Effector CD8-positive, alpha-beta T cell (primary cell): ENCODE results near the gene EGF.

ENCODE experiments used
- DNase-seq: peaks from one replicate; lab custom pipeline; 2025; lab: John Stamatoyannopoulos, UW

Gene EGF

GRCh38 chr4:109962401-109962800 is 49.7 kb downstream of the EGF start:
- DNase-seq, result no peak

- no peak for DNase-seq
These were observed 54.3 kb downstream of the EGF start for GRCh38 chr4:109966891-109967481.

- no peak for DNase-seq
These were observed 55.3 kb downstream of the EGF start for GRCh38 chr4:109967798-109968520.

- DNase-seq, result no peak
These were observed 56.4 kb downstream of the EGF start for GRCh38 chr4:109969087-109969486.

GRCh38 chr4:109969919-109970318 is 57.2 kb downstream of the EGF start:
- DNase-seq, result no peak

- DNase-seq, result no peak
These were observed 60.3 kb downstream of the EGF start for GRCh38 chr4:109972786-109973528.

- no peak for DNase-seq
These were observed 60.8 kb downstream of the EGF start for GRCh38 chr4:109973529-109973905.

GRCh38 chr4:109976189-109976588 is 63.5 kb downstream of the EGF start:
- no peak for DNase-seq

GRCh38 chr4:109977854-109978501 is 65.3 kb downstream of the EGF start:
- no peak for DNase-seq

- DNase-seq, result no peak
These were observed 66.2 kb downstream of the EGF start for GRCh38 chr4:109978704-109979454.

- DNase-seq, result no peak
These were observed 67.4 kb downstream of the EGF start for GRCh38 chr4:109979920-109980717.

GRCh38 chr4:109981936-109982335 is 69.3 kb downstream of the EGF start:
- no peak for DNase-seq

GRCh38 chr4:109982521-109982920 is 69.8 kb downstream of the EGF start:
- no peak for DNase-seq

- DNase-seq, result no peak
These were observed 73.6 kb downstream of the EGF start for GRCh38 chr4:109985993-109986974.

- DNase-seq, result no peak
These were observed 76.4 kb downstream of the EGF start for GRCh38 chr4:109989044-109989443.

- no peak for DNase-seq
These were observed 76.9 kb downstream of the EGF start for GRCh38 chr4:109989618-109990017.

- no peak for DNase-seq
These were observed 77.9 kb downstream of the EGF start for GRCh38 chr4:109990261-109991257.

GRCh38 chr4:109993116-109993515 is 80.4 kb downstream of the EGF start:
- DNase-seq, result no peak

GRCh38 chr4:109994415-109994827 is 81.7 kb downstream of the EGF start:
- DNase-seq, result no peak
